Measurements from ENCODE around the gene USP19. TPM values are rescaled to one million over a fixed set of nuclear protein-coding genes. Genes with fewer than 3 reads are reported as not detected.

USP19 gene
- total RNA-seq: 10 to 100 TPM; 38.3 to 49.5 TPM
- long read RNA-seq, full-length matches to known transcripts: 2 of 32 reads
- long read RNA-seq, partial matches to known transcripts: 16 of 32 reads
- long read RNA-seq, other reads (novel, unspliced or antisense): 14 of 32 reads

- intact Hi-C loops (cut with DNase I): no loop called here
- ATAC-seq (peak; percentile 93 to 94), DNase-seq (peak; percentile 96)
Measured at GRCh38 chr3:49120438-49121131, at the start of gene USP19. TSS of gene USP19 (minus strand) at chr3:49120823. CDS start at chr3:49119145, 1,678 bp downstream.

GRCh38 chr3:49166752-49167556 lies 46.3 kb upstream of the USP19 start:
- intact Hi-C loops (cut with DNase I): no loop called here
- ATAC-seq: no peak
- no peak for DNase-seq

- DNase-seq (peak; percentile 87), ATAC-seq (peak; percentile 77 to 87)
- intact Hi-C loops (cut with DNase I): no loop called here
Measured at GRCh38 chr3:49165771-49166751, 45.4 kb upstream of the USP19 start, which contains the start of gene CCDC71. TSS of gene CCDC71 (minus strand) at chr3:49166331. CDS start at chr3:49164208, 2,123 bp downstream.

- DNase-seq (no peak), ATAC-seq (no peak)
- intact Hi-C loops (cut with DNase I): no loop called here
Measured at GRCh38 chr3:49164983-49165720, 44.5 kb upstream of the USP19 start.

- DNase-seq (no peak), ATAC-seq (no peak)
- intact Hi-C loops (cut with DNase I): no loop called here
Measured at GRCh38 chr3:49163609-49164008, 43.0 kb upstream of the USP19 start.

GRCh38 chr3:49162751-49163419 lies 42.3 kb upstream of the USP19 start:
- DNase-seq: no peak
- intact Hi-C loops (cut with DNase I): no loop called here
- ATAC-seq: no peak

GRCh38 chr3:49161808-49162530 lies 41.3 kb upstream of the USP19 start:
- no peak for DNase-seq
- intact Hi-C loops (cut with DNase I): no loop called here
- no peak for ATAC-seq

- intact Hi-C loops (cut with DNase I): no loop called here
- DNase-seq: no peak
- no peak for ATAC-seq
Measured at GRCh38 chr3:49161197-49161596, 40.6 kb upstream of the USP19 start.

- ATAC-seq (peak in 1 of 2 donors; percentile 11), DNase-seq (no peak)
- intact Hi-C loops (cut with DNase I): no loop called here
Measured at GRCh38 chr3:49158792-49159191, 38.2 kb upstream of the USP19 start.

- intact Hi-C loops (cut with DNase I): no loop called here
- ATAC-seq (peak; percentile 28 to 30), DNase-seq (no peak)
Measured at GRCh38 chr3:49158103-49158709, 37.6 kb upstream of the USP19 start.

- intact Hi-C loops (cut with DNase I): no loop called here
- DNase-seq: no peak
- no peak for ATAC-seq
Measured at GRCh38 chr3:49157289-49157688, 36.7 kb upstream of the USP19 start.

- intact Hi-C loops (cut with DNase I): no loop called here
- DNase-seq: no peak
- ATAC-seq: no peak
Measured at GRCh38 chr3:49153349-49153912, 32.8 kb upstream of the USP19 start.

- no peak for ATAC-seq
- intact Hi-C loops (cut with DNase I): no loop called here
- no peak for DNase-seq
Measured at GRCh38 chr3:49151610-49152009, 31.0 kb upstream of the USP19 start.

- DNase-seq: no peak
- intact Hi-C loops (cut with DNase I): no loop called here
- ATAC-seq: no peak
Measured at GRCh38 chr3:49148159-49148558, 27.5 kb upstream of the USP19 start.

- intact Hi-C loops (cut with DNase I): no loop called here
- no peak for DNase-seq
- ATAC-seq: no peak
Measured at GRCh38 chr3:49140080-49140479, 19.5 kb upstream of the USP19 start.

- no peak for ATAC-seq
Measured at GRCh38 chr3:49135499-49135898, 14.9 kb upstream of the USP19 start.

More at GRCh38 chr3:49135499-49135898, 14.9 kb upstream of the USP19 start:
- intact Hi-C loops (cut with DNase I): no loop called here
- DNase-seq: no peak
